WTC11 (cell line): ENCODE measurements around the gene KDM1A. TPM values are rescaled to one million over a fixed set of nuclear protein-coding genes. Genes with fewer than 3 reads are reported as not detected.

Experiments used
- ATAC-seq: fragments of 200-7000 bp; cut with Tn5 transposase; 2 replicates; pipeline ENCODE4 v1.10.0; 2021; ENCODE audit warnings: mild to moderate bottlenecking, moderate library complexity
- CTCF ChIA-PET: fragments of 300-600 bp; sonication (Branson Sonifier 250); formaldehyde crosslinking; loops from one replicate; lab custom pipeline; 2021; ENCODE audit warnings: antibody characterized with exemption; lab: Charles Lee
- POLR2A ChIA-PET: fragments of 350-600 bp; sonication (Branson Sonifier 250); formaldehyde crosslinking; loops from one replicate; lab custom pipeline; 2021; ENCODE audit warnings: antibody characterized with exemption; lab: Charles Lee
- DNase-seq: peaks from one replicate; pipeline ENCODE4 v3.0.0; 2021; ENCODE audit warnings: low spot score
- H3K27ac Mint-ChIP-seq: 2 replicates; pipeline ENCODE4 v1.8.0; 2021; ENCODE audit warnings: mixed read lengths
- H3K27me3 Mint-ChIP-seq: 2 replicates; pipeline ENCODE4 v1.8.0; 2021; ENCODE audit warnings: low read depth, mild to moderate bottlenecking, moderate library complexity, mixed read lengths
- H3K36me3 Mint-ChIP-seq: 2 replicates; pipeline ENCODE4 v1.8.0; 2021; ENCODE audit warnings: mixed read lengths
- H3K4me1 Mint-ChIP-seq: 2 replicates; pipeline ENCODE4 v1.8.0; 2022; ENCODE audit warnings: mixed read lengths
- H3K4me3 Mint-ChIP-seq: 2 replicates; pipeline ENCODE4 v1.8.0; 2021; ENCODE audit warnings: mild to moderate bottlenecking, moderate library complexity, mixed read lengths
- H3K9me3 Mint-ChIP-seq: 2 replicates; pipeline ENCODE4 v1.8.0; 2021; ENCODE audit warnings: mixed read lengths
- EMX1 ChIP-seq: fragments of 250-450 bp; sonication (Bioruptor Pico); IDR thresholded peaks from 2 replicates; pipeline ENCODE4 v1.8.0; 2021; ENCODE audit warnings: mild to moderate bottlenecking
- FOXK1 ChIP-seq: sonication (generic); formaldehyde crosslinking; IDR thresholded peaks from 2 replicates; pipeline ENCODE4 v1.8.0; 2022; ENCODE audit warnings: mild to moderate bottlenecking, moderate library complexity, missing genetic modification reagents
- GABPB1 ChIP-seq: sonication (generic); formaldehyde crosslinking; IDR thresholded peaks from 2 replicates; pipeline ENCODE4 v1.8.1; 2023; ENCODE audit warnings: mild to moderate bottlenecking, missing genetic modification reagents
- GRHL2 ChIP-seq: fragments of 250-450 bp; sonication (Bioruptor Pico); IDR thresholded peaks from 2 replicates; pipeline ENCODE4 v1.8.0; 2022; ENCODE audit warnings: mild to moderate bottlenecking, moderate library complexity; ENCODE audit not compliant: insufficient replicate concordance, severe bottlenecking
- GTF2I ChIP-seq: fragments of 250-450 bp; sonication (Bioruptor Pico); conservative IDR thresholded peaks from 2 replicates; pipeline ENCODE4 v1.4.0; 2021; ENCODE audit warnings: mild to moderate bottlenecking
- HMGA2 ChIP-seq: fragments of 250-450 bp; sonication (Bioruptor Pico); IDR thresholded peaks from 2 replicates; pipeline ENCODE4 v1.4.0; 2021; ENCODE audit warnings: mild to moderate bottlenecking, moderate library complexity
- IRF2 ChIP-seq: sonication (generic); formaldehyde crosslinking; IDR thresholded peaks from 2 replicates; pipeline ENCODE4 v1.8.0; 2022; ENCODE audit warnings: low read depth, missing genetic modification reagents, borderline replicate concordance
- NFE2L1 ChIP-seq: sonication (generic); formaldehyde crosslinking; IDR thresholded peaks from 2 replicates; pipeline ENCODE4 v1.8.1; 2023; ENCODE audit warnings: missing genetic modification reagents
- NFYB ChIP-seq: sonication (generic); formaldehyde crosslinking; conservative IDR thresholded peaks from 2 replicates; pipeline ENCODE4 v1.8.0; 2022; ENCODE audit warnings: low read depth, missing genetic modification reagents
- RELA ChIP-seq: sonication (generic); formaldehyde crosslinking; IDR thresholded peaks from 2 replicates; pipeline ENCODE4 v1.8.1; 2022; ENCODE audit warnings: missing genetic modification reagents, mild to moderate bottlenecking, borderline replicate concordance
- total RNA-seq: library from RNA; stranded (reverse); gene quantifications from 3 replicates; pipeline ENCODE4 v1.2.3, GENCODE V29; 2021
- TF ChIP-seq, protein P1 (sequence below): fragments of 200-600 bp; IDR thresholded peaks from 2 replicates; pipeline ENCODE4 v1.8.0; 2022; ENCODE audit warnings: antibody characterized with exemption
- TF ChIP-seq, protein P2 (sequence below): sonication (generic); formaldehyde crosslinking; IDR thresholded peaks from 2 replicates; pipeline ENCODE4 v1.8.0; 2022; ENCODE audit warnings: mild to moderate bottlenecking, missing genetic modification reagents
- TF ChIP-seq, protein P3 (sequence below): fragments of 250-450 bp; sonication (Bioruptor Pico); IDR thresholded peaks from 2 replicates; pipeline ENCODE4 v1.9.0; 2021; ENCODE audit warnings: mild to moderate bottlenecking, borderline replicate concordance
- TF ChIP-seq, protein P4 (sequence below): sonication (generic); formaldehyde crosslinking; IDR thresholded peaks from 2 replicates; pipeline ENCODE4 v1.8.0; 2022; ENCODE audit warnings: mild to moderate bottlenecking, missing genetic modification reagents

Gene KDM1A
- total RNA-seq, 1 experiment from 2014 or later: 226 TPM

DNA sequence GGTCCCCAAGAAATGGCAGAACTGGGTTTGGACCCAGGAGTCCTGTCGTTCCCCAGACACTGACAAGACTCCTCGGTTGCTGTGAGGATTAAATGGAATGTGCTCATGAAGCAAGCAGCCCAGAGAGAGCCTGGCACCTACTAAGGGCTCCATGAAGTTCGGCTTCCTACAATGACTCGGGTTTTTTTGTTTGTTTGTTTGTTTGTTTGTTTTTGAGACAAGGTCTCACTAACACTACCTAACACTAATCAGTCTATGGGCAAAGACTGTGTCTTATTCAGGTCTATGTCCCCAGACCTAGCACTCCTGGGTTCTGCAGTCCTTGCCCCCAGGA is 43.2 kb upstream of the KDM1A start:
- H3K27me3 Mint-ChIP-seq: no peaks in the 10 kb centered on the region; the same call in 1 of the 2 replicates
- H3K9me3 Mint-ChIP-seq: no peaks in the 10 kb centered on the region
- H3K27ac Mint-ChIP-seq: no peak overlapping the region
- DNase-seq (no peak), ATAC-seq (no peak)
- TF ChIP-seq NFE2L1 (CRISPR knock-in tag): peak; percentile 63
- TF ChIP-seq, protein P1, sequence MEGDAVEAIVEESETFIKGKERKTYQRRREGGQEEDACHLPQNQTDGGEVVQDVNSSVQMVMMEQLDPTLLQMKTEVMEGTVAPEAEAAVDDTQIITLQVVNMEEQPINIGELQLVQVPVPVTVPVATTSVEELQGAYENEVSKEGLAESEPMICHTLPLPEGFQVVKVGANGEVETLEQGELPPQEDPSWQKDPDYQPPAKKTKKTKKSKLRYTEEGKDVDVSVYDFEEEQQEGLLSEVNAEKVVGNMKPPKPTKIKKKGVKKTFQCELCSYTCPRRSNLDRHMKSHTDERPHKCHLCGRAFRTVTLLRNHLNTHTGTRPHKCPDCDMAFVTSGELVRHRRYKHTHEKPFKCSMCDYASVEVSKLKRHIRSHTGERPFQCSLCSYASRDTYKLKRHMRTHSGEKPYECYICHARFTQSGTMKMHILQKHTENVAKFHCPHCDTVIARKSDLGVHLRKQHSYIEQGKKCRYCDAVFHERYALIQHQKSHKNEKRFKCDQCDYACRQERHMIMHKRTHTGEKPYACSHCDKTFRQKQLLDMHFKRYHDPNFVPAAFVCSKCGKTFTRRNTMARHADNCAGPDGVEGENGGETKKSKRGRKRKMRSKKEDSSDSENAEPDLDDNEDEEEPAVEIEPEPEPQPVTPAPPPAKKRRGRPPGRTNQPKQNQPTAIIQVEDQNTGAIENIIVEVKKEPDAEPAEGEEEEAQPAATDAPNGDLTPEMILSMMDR: no peak
- TF ChIP-seq, protein P2, sequence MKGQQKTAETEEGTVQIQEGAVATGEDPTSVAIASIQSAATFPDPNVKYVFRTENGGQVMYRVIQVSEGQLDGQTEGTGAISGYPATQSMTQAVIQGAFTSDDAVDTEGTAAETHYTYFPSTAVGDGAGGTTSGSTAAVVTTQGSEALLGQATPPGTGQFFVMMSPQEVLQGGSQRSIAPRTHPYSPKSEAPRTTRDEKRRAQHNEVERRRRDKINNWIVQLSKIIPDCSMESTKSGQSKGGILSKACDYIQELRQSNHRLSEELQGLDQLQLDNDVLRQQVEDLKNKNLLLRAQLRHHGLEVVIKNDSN (CRISPR knock-in tag): no peak
- peaks cover 17% of the 10 kb centered on the region for H3K4me1 Mint-ChIP-seq
- H3K36me3 Mint-ChIP-seq: no peaks in the 10 kb centered on the region
- POLR2A ChIA-PET: no interaction called here
- H3K4me3 Mint-ChIP-seq: no peak overlapping the region
- CTCF ChIA-PET: interaction anchor here (1.2 kb wide), 3 partner anchors 105 to 208 kb away, joined by 4 to 22 read pairs (median 4); no protein-coding TSS in a partner anchor

- ChIA-PET POLR2A (no interaction called here), CTCF (interaction anchor here (0.5 to 1.2 kb wide), 8 partner anchors 105 to 660 kb away, joined by 3 to 22 read pairs (median 4); no protein-coding TSS in a partner anchor)
- Mint-ChIP-seq H3K9me3 (no peaks in the 10 kb centered on the region), H3K27ac (no peak overlapping the region), H3K27me3 (no peaks in the 10 kb centered on the region; the same call in 1 of the 2 replicates), H3K4me3 (peak overlapping the region; percentile 30; the same call in 1 of the 2 replicates), H3K4me1 (peaks cover 12% of the 10 kb centered on the region), H3K36me3 (no peaks in the 10 kb centered on the region)
- TF ChIP-seq, protein P3, sequence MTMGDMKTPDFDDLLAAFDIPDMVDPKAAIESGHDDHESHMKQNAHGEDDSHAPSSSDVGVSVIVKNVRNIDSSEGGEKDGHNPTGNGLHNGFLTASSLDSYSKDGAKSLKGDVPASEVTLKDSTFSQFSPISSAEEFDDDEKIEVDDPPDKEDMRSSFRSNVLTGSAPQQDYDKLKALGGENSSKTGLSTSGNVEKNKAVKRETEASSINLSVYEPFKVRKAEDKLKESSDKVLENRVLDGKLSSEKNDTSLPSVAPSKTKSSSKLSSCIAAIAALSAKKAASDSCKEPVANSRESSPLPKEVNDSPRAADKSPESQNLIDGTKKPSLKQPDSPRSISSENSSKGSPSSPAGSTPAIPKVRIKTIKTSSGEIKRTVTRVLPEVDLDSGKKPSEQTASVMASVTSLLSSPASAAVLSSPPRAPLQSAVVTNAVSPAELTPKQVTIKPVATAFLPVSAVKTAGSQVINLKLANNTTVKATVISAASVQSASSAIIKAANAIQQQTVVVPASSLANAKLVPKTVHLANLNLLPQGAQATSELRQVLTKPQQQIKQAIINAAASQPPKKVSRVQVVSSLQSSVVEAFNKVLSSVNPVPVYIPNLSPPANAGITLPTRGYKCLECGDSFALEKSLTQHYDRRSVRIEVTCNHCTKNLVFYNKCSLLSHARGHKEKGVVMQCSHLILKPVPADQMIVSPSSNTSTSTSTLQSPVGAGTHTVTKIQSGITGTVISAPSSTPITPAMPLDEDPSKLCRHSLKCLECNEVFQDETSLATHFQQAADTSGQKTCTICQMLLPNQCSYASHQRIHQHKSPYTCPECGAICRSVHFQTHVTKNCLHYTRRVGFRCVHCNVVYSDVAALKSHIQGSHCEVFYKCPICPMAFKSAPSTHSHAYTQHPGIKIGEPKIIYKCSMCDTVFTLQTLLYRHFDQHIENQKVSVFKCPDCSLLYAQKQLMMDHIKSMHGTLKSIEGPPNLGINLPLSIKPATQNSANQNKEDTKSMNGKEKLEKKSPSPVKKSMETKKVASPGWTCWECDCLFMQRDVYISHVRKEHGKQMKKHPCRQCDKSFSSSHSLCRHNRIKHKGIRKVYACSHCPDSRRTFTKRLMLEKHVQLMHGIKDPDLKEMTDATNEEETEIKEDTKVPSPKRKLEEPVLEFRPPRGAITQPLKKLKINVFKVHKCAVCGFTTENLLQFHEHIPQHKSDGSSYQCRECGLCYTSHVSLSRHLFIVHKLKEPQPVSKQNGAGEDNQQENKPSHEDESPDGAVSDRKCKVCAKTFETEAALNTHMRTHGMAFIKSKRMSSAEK (CRISPR knock-in tag): no peak
- TF ChIP-seq, protein P1: peak; percentile 41; the same call in 1 of the 2 replicates
- TF ChIP-seq EMX1 (CRISPR knock-in tag): no peak
- no peak for TF ChIP-seq NFYB (CRISPR knock-in tag)
- no peak for TF ChIP-seq GRHL2 (CRISPR knock-in tag)
- 0 out of 2 replicates have a peak, but pooled peaks have one; percentile 61 for TF ChIP-seq GTF2I (CRISPR knock-in tag)
- TF ChIP-seq FOXK1: no peak
- TF ChIP-seq HMGA2 (CRISPR knock-in tag): no peak
- TF ChIP-seq, protein P4, sequence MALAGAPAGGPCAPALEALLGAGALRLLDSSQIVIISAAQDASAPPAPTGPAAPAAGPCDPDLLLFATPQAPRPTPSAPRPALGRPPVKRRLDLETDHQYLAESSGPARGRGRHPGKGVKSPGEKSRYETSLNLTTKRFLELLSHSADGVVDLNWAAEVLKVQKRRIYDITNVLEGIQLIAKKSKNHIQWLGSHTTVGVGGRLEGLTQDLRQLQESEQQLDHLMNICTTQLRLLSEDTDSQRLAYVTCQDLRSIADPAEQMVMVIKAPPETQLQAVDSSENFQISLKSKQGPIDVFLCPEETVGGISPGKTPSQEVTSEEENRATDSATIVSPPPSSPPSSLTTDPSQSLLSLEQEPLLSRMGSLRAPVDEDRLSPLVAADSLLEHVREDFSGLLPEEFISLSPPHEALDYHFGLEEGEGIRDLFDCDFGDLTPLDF: no peak
- no peak for TF ChIP-seq RELA (CRISPR knock-in tag)
- no peak for TF ChIP-seq GABPB1 (CRISPR knock-in tag)
- no peak for TF ChIP-seq IRF2 (CRISPR knock-in tag)
- DNase-seq (peak; percentile 79), ATAC-seq (peak; percentile 98)
These were observed 42.6 kb upstream of the KDM1A start for GRCh38 chr1:22976461-22977243.
